Measurements from ENCODE around the gene XCL2.
"Not testable (repeated sequence)": the region's sequence is repeated elsewhere in the genome, so short reads cannot be mapped to it uniquely, and the experiment has no call there.

The XCL2 gene

GRCh38 chr1:168545678-168546552, 2.1 kb upstream of the XCL2 start:
- H3K4me1 Mint-ChIP-seq; H3K27ac Mint-ChIP-seq; H3K4me3 Mint-ChIP-seq; H3K36me3 Mint-ChIP-seq (ENCODE audit: low read depth); H3K27me3 Mint-ChIP-seq (ENCODE audit: low read depth, poor library complexity); DNase-seq: not testable (repeated sequence)
- H3K9me3 Mint-ChIP-seq: peaks cover 24% of the 10 kb centered on the region
- peak; percentile 42 for TF ChIP-seq CTCF (IDR thresholded peaks at IDR 0.05)

- not testable (repeated sequence) for H3K4me1 Mint-ChIP-seq; H3K27me3 Mint-ChIP-seq (ENCODE audit: low read depth, poor library complexity); DNase-seq; H3K9me3 Mint-ChIP-seq; H3K4me3 Mint-ChIP-seq; H3K36me3 Mint-ChIP-seq (ENCODE audit: low read depth); H3K27ac Mint-ChIP-seq
These were observed 819 bp downstream of the XCL2 start for GRCh38 chr1:168542978-168543377.

GRCh38 chr1:168540798-168541197, 3.0 kb downstream of the XCL2 start:
- H3K27me3 Mint-ChIP-seq (ENCODE audit: low read depth, poor library complexity): not testable (repeated sequence)

GRCh38 chr1:168535536-168535935, 8.3 kb downstream of the XCL2 start:
- Mint-ChIP-seq H3K4me1 (no peaks in the 10 kb centered on the region), H3K9me3 (no peaks in the 10 kb centered on the region), H3K27me3 (ENCODE audit: low read depth, poor library complexity) (peaks cover 15% of the 10 kb centered on the region), H3K4me3 (no peak overlapping the region), H3K27ac (no peak overlapping the region), H3K36me3 (ENCODE audit: low read depth) (no peaks in the 10 kb centered on the region)
- DNase-seq: no peak
- TF ChIP-seq CTCF (IDR thresholded peaks at IDR 0.05): no peak

More at GRCh38 chr1:168540798-168541197, 3.0 kb downstream of the XCL2 start:
- not testable (repeated sequence) for H3K4me3 Mint-ChIP-seq; H3K4me1 Mint-ChIP-seq; H3K36me3 Mint-ChIP-seq (ENCODE audit: low read depth); DNase-seq; H3K27ac Mint-ChIP-seq; H3K9me3 Mint-ChIP-seq

GRCh38 chr1:168531615-168532345, 12.0 kb downstream of the XCL2 start:
- no peaks in the 10 kb centered on the region for H3K36me3 Mint-ChIP-seq (ENCODE audit: low read depth)
- no peak overlapping the region for H3K27ac Mint-ChIP-seq
- H3K4me3 Mint-ChIP-seq: no peak overlapping the region

GRCh38 chr1:168529518-168529917, 14.3 kb downstream of the XCL2 start:
- Mint-ChIP-seq H3K36me3 (ENCODE audit: low read depth) (no peaks in the 10 kb centered on the region), H3K27ac (peak overlapping the region; percentile 84), H3K9me3 (peaks cover 1% of the 10 kb centered on the region), H3K27me3 (ENCODE audit: low read depth, poor library complexity) (peaks cover 11% of the 10 kb centered on the region), H3K4me3 (no peak overlapping the region), H3K4me1 (peaks cover 11% of the 10 kb centered on the region)
- no peak for DNase-seq
- TF ChIP-seq CTCF (IDR thresholded peaks at IDR 0.05): no peak

More at GRCh38 chr1:168531615-168532345, 12.0 kb downstream of the XCL2 start:
- Mint-ChIP-seq H3K9me3 (no peaks in the 10 kb centered on the region), H3K27me3 (ENCODE audit: low read depth, poor library complexity) (peaks cover 11% of the 10 kb centered on the region), H3K4me1 (peaks cover 11% of the 10 kb centered on the region)
- no peak for TF ChIP-seq CTCF (IDR thresholded peaks at IDR 0.05)
- no peak for DNase-seq
